ENCODE results near the gene DCAF15.

DNA sequence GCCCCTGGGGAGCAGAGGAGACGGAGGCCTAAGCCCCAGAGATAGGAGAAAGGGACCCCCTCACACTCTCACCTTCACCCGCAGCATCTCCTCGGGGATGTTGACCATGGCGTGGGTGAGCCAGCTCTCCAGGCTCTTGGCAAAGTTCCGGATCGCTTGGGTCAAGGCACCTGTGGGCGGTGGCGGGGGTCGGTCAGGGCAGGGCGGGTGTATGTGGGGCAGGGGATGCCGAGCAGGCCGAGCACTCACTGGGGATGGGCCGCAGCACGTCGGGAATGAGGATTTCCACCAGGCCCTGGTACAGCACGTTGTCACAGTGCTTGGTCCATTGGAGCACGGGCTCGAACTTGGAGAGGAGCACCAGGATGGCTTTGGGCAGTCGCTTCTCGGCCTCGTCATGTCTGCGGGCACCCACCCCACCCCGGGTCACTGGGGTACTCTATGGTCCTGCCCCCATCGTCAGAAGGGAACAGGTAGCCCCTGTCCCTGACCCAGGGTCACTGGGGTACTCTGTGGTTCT, 13.1 kb downstream of the DCAF15 start:
- TF ChIP-seq, protein P1, sequence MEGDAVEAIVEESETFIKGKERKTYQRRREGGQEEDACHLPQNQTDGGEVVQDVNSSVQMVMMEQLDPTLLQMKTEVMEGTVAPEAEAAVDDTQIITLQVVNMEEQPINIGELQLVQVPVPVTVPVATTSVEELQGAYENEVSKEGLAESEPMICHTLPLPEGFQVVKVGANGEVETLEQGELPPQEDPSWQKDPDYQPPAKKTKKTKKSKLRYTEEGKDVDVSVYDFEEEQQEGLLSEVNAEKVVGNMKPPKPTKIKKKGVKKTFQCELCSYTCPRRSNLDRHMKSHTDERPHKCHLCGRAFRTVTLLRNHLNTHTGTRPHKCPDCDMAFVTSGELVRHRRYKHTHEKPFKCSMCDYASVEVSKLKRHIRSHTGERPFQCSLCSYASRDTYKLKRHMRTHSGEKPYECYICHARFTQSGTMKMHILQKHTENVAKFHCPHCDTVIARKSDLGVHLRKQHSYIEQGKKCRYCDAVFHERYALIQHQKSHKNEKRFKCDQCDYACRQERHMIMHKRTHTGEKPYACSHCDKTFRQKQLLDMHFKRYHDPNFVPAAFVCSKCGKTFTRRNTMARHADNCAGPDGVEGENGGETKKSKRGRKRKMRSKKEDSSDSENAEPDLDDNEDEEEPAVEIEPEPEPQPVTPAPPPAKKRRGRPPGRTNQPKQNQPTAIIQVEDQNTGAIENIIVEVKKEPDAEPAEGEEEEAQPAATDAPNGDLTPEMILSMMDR (IDR thresholded peaks at IDR 0.05 in 4 of 5, conservative IDR thresholded peaks at IDR 0.05 in 1 of 5), result no peak
- no peak for TF ChIP-seq POLR2A (IDR thresholded peaks at IDR 0.05)
